ENCODE results near the gene POLR3C.
"Not testable (repeated sequence)": the region's sequence is repeated elsewhere in the genome, so short reads cannot be mapped to it uniquely, and the experiment has no call there.

GRCh38 chr1:145818095-145818494 lies 5.9 kb upstream of the POLR3C start:
- not testable (repeated sequence) for TF ChIP-seq CTCF (IDR thresholded peaks at IDR 0.05); ZFX (IDR thresholded peaks at IDR 0.05; ENCODE audit: borderline replicate concordance)
